Trophoblast cell (in vitro differentiated cells and primary cell): Measurements from ENCODE around the gene ALDH3B2.
A peak's percentile ranks its signal among the peaks of the same experiment; 100 is the strongest.
"Not testable (repeated sequence)": the region's sequence is repeated elsewhere in the genome, so short reads cannot be mapped to it uniquely, and the experiment has no call there.

Experiments
- DNase-seq, 2 donors: peaks; one replicate each; pipeline ENCODE4 v3.0.0-alpha.2; 2016
- H2AFZ ChIP-seq: 2 replicates; pipeline ENCODE4 v1.6.1; 2013; ENCODE audit warnings: low read length, moderate library complexity, mild to moderate bottlenecking; ENCODE audit not compliant: insufficient read depth, poor library complexity
- H2AK5ac ChIP-seq: 2 replicates; pipeline ENCODE4 v1.6.1; 2013; ENCODE audit warnings: mild to moderate bottlenecking, low read length
- H2BK120ac ChIP-seq: 2 replicates; pipeline ENCODE4 v1.6.1; 2013; ENCODE audit warnings: low read length, mild to moderate bottlenecking, moderate library complexity; ENCODE audit not compliant: insufficient read depth, poor library complexity
- H2BK12ac ChIP-seq: 2 replicates; pipeline ENCODE4 v1.6.1; 2013; ENCODE audit warnings: mild to moderate bottlenecking, low read length, moderate library complexity
- H2BK5ac ChIP-seq: 2 replicates; pipeline ENCODE4 v1.6.1; 2013; ENCODE audit warnings: low read length, low read depth, moderate library complexity, mild to moderate bottlenecking; ENCODE audit not compliant: poor library complexity
- H3K14ac ChIP-seq: 2 replicates; pipeline ENCODE4 v1.6.1; 2013; ENCODE audit warnings: mild to moderate bottlenecking, low read length
- H3K18ac ChIP-seq: 2 replicates; pipeline ENCODE4 v1.6.1; 2013; ENCODE audit warnings: mild to moderate bottlenecking, low read length
- H3K23ac ChIP-seq: 2 replicates; pipeline ENCODE4 v1.6.1; 2013; ENCODE audit warnings: low read length
- H3K27ac ChIP-seq: 2 replicates; pipeline ENCODE4 v1.5.1; 2013; ENCODE audit warnings: low read depth, mild to moderate bottlenecking, inconsistent platforms, low read length, moderate library complexity
- H3K27me3 ChIP-seq: 2 replicates; pipeline ENCODE4 v1.6.1; 2013; ENCODE audit warnings: inconsistent platforms, mild to moderate bottlenecking, low read length, moderate library complexity; ENCODE audit not compliant: insufficient read depth
- H3K36me3 ChIP-seq, 2 experiments: 1 replicate in 1 of 2; 2 replicates in 1 of 2; pipeline ENCODE4 v1.6.1; 2013; ENCODE audit warnings: low read length in 2 of 2, mild to moderate bottlenecking in 2 of 2, moderate library complexity in 1 of 2; ENCODE audit not compliant: insufficient read depth in 2 of 2, control insufficient read depth in 1 of 2
- H3K4ac ChIP-seq: 2 replicates; pipeline ENCODE4 v1.6.1; 2013; ENCODE audit warnings: low read depth, mild to moderate bottlenecking, low read length, moderate library complexity
- H3K4me1 ChIP-seq, 2 experiments: 1 replicate in 1 of 2; 2 replicates in 1 of 2; pipeline ENCODE4 v1.6.1; 2013; ENCODE audit warnings: low read length in 2 of 2, mild to moderate bottlenecking in 2 of 2, moderate library complexity in 1 of 2; ENCODE audit not compliant: insufficient read depth in 2 of 2, control insufficient read depth in 1 of 2
- H3K4me2 ChIP-seq: 2 replicates; pipeline ENCODE4 v1.6.1; 2013; ENCODE audit warnings: inconsistent platforms, mild to moderate bottlenecking, low read length, moderate library complexity
- H3K4me3 ChIP-seq: 2 replicates; pipeline ENCODE4 v1.5.1; 2013; ENCODE audit warnings: mild to moderate bottlenecking, low read depth, low read length, inconsistent platforms
- H3K79me1 ChIP-seq: one replicate; pipeline ENCODE4 v1.6.1; 2013; ENCODE audit warnings: low read length
- H3K79me2 ChIP-seq: 2 replicates; pipeline ENCODE4 v1.6.1; 2013; ENCODE audit warnings: low read length, mild to moderate bottlenecking; ENCODE audit not compliant: control insufficient read depth, insufficient read depth, poor library complexity
- H3K9ac ChIP-seq: 2 replicates; pipeline ENCODE4 v1.6.1; 2013; ENCODE audit warnings: mild to moderate bottlenecking, low read length
- H3K9me3 ChIP-seq: 2 replicates; pipeline ENCODE4 v1.6.1; 2013; ENCODE audit warnings: low read depth, mild to moderate bottlenecking, control low read depth, inconsistent platforms, low read length; ENCODE audit not compliant: insufficient read depth
- H4K12ac ChIP-seq: 2 replicates; pipeline ENCODE4 v1.6.1; 2013; ENCODE audit warnings: low read depth, mild to moderate bottlenecking, low read length, moderate library complexity
- H4K8ac ChIP-seq: 2 replicates; pipeline ENCODE4 v1.6.1; 2013; ENCODE audit warnings: low read depth, mild to moderate bottlenecking, low read length, moderate library complexity
- H4K91ac ChIP-seq: one replicate; pipeline ENCODE4 v1.6.1; 2013; ENCODE audit warnings: low read depth, mild to moderate bottlenecking, low read length, moderate library complexity
- WGBS: extraction: QIAGEN DNeasy Blood & Tissue Kit; methylation state at CpG from one replicate; pipeline ENCODE4 v1.1.7; 2013; ENCODE audit warnings: missing lambda C conversion rate; ENCODE audit not compliant: insufficient read length, insufficient coverage; ENCODE audit errors: extremely low coverage; 5-methylcytosine and 5-hydroxymethylcytosine counted together

Gene ALDH3B2

GRCh38 chr11:67689178-67689577 is 14.8 kb upstream of the ALDH3B2 start:
- Histone ChIP-seq H4K91ac (no peak overlapping the region), H3K23ac (no peak overlapping the region), H2AFZ (no peak overlapping the region), H4K12ac (no peak overlapping the region), H2AK5ac (no peak overlapping the region), H3K4me1 (peaks cover 2 to 3% of the 10 kb centered on the region in 2 experiments), H3K79me2 (no peaks in the 10 kb centered on the region), H4K8ac (no peak overlapping the region), H3K14ac (no peak overlapping the region), H2BK12ac (no peak overlapping the region), H3K36me3 (no peaks in the 10 kb centered on the region), H2BK5ac (no peak overlapping the region), H3K4me2 (no peak overlapping the region), H3K79me1 (peaks cover 7% of the 10 kb centered on the region), H3K18ac (no peak overlapping the region), H3K9ac (no peak overlapping the region), H3K4me3 (no peak overlapping the region), H3K27ac (no peak overlapping the region), H3K4ac (no peak overlapping the region), H2BK120ac (no peak overlapping the region), H3K27me3 (no peaks in the 10 kb centered on the region), H3K9me3 (no peaks in the 10 kb centered on the region)
- WGBS, result no CpG with 5 or more reads among the region's 4 CpGs
- no peak for DNase-seq

GRCh38 chr11:67687986-67688385 is 13.6 kb upstream of the ALDH3B2 start:
- H4K91ac ChIP-seq, result no peak overlapping the region
- H3K9ac ChIP-seq, result no peak overlapping the region
- H2BK12ac ChIP-seq, result no peak overlapping the region
- DNase-seq, result no peak
- peaks cover 12% of the 10 kb centered on the region for H3K79me1 ChIP-seq
- H3K27ac ChIP-seq, result no peak overlapping the region
- no peak overlapping the region for H2BK5ac ChIP-seq
- no peaks in the 10 kb centered on the region for H3K79me2 ChIP-seq
- no peak overlapping the region for H3K4ac ChIP-seq
- H2AK5ac ChIP-seq, result no peak overlapping the region
- no peaks in the 10 kb centered on the region for H3K36me3 ChIP-seq
- H4K12ac ChIP-seq, result no peak overlapping the region
- H3K4me2 ChIP-seq, result no peak overlapping the region
- H2AFZ ChIP-seq, result no peak overlapping the region
- no peak overlapping the region for H3K18ac ChIP-seq
- H4K8ac ChIP-seq, result no peak overlapping the region
- H3K23ac ChIP-seq, result no peak overlapping the region
- H3K4me3 ChIP-seq, result no peak overlapping the region
- H3K4me1 ChIP-seq, result peaks cover 10% of the 10 kb centered on the region in 2 experiments
- no peak overlapping the region for H2BK120ac ChIP-seq
- no peaks in the 10 kb centered on the region for H3K9me3 ChIP-seq
- no peaks in the 10 kb centered on the region for H3K27me3 ChIP-seq
- no peak overlapping the region for H3K14ac ChIP-seq
- no CpG with 5 or more reads among the region's 2 CpGs for WGBS

- Histone ChIP-seq H4K91ac (peak overlapping the region; percentile 79), H2BK12ac (peak overlapping the region; percentile 65), H4K8ac (peak overlapping the region; percentile 71), H3K79me1 (peaks cover 17% of the 10 kb centered on the region), H2BK5ac (peak overlapping the region; percentile 37), H3K4me1 (peaks cover 16% of the 10 kb centered on the region in 2 experiments), H2BK120ac (peak overlapping the region; percentile 69)
- not testable (repeated sequence) for H3K27me3 ChIP-seq, H3K4me3 ChIP-seq, H3K9me3 ChIP-seq, H3K14ac ChIP-seq, H2AFZ ChIP-seq, DNase-seq, H3K23ac ChIP-seq, H3K4ac ChIP-seq, H4K12ac ChIP-seq, H3K36me3 ChIP-seq, H3K27ac ChIP-seq, H3K79me2 ChIP-seq, H3K4me2 ChIP-seq, H3K9ac ChIP-seq, H3K18ac ChIP-seq, H2AK5ac ChIP-seq
- WGBS, result no CpG with 5 or more reads among the region's 8 CpGs
These were observed 11.4 kb upstream of the ALDH3B2 start for GRCh38 chr11:67685641-67686332.

- Histone ChIP-seq H2BK5ac (peak overlapping the region; percentile 63), H3K14ac (peak overlapping the region; percentile 31), H3K4me1 (peaks cover 16% of the 10 kb centered on the region in 2 experiments), H3K79me1 (peaks cover 18% of the 10 kb centered on the region), H3K18ac (peak overlapping the region; percentile 28), H3K27ac (peak overlapping the region; percentile 37), H2BK12ac (peak overlapping the region; percentile 61), H2AK5ac (peak overlapping the region; percentile 49), H2AFZ (peak overlapping the region; percentile 2), H2BK120ac (peak overlapping the region; percentile 65), H4K91ac (peak overlapping the region; percentile 81), H3K4me2 (peak overlapping the region; percentile 7), H4K8ac (peak overlapping the region; percentile 6)
- not testable (repeated sequence) for H3K27me3 ChIP-seq, H3K4me3 ChIP-seq, H3K23ac ChIP-seq, H3K36me3 ChIP-seq, H3K9ac ChIP-seq, H3K79me2 ChIP-seq, H4K12ac ChIP-seq, H3K9me3 ChIP-seq, H3K4ac ChIP-seq
- no CpG with 5 or more reads among the region's 14 CpGs for WGBS
- peak; percentile 82 to 83 for DNase-seq
These were observed 8.0 kb upstream of the ALDH3B2 start for GRCh38 chr11:67682126-67683034.
